GM12875 (cell line): Measurements from ENCODE around the gene SCARB1.

Experiments
- H3K4me3 ChIP-seq: one replicate; pipeline ENCODE4 v1.5.1; 2011; ENCODE audit warnings: low read depth, low read length, control low read depth
- CTCF ChIP-seq: IDR thresholded peaks from 2 replicates; pipeline ENCODE4 v1.5.1; 2011; ENCODE audit warnings: low read depth, mild to moderate bottlenecking, control low read depth, inconsistent platforms, low read length, moderate library complexity, borderline replicate concordance; ENCODE audit not compliant: insufficient read depth

The SCARB1 gene

GRCh38 chr12:124736115-124737039, 127.3 kb downstream of the SCARB1 start:
- H3K4me3 ChIP-seq, result no peak overlapping the region
- TF ChIP-seq CTCF, result no peak

GRCh38 chr12:124734224-124734788, 129.4 kb downstream of the SCARB1 start:
- TF ChIP-seq CTCF, result no peak
- H3K4me3 ChIP-seq, result no peak overlapping the region

- TF ChIP-seq CTCF, result no peak
- no peak overlapping the region for H3K4me3 ChIP-seq
These were observed 130.6 kb downstream of the SCARB1 start for GRCh38 chr12:124733086-124733485.

- TF ChIP-seq CTCF, result no peak
- no peak overlapping the region for H3K4me3 ChIP-seq
These were observed 131.2 kb downstream of the SCARB1 start for GRCh38 chr12:124732275-124733075.

- H3K4me3 ChIP-seq, result no peak overlapping the region
- TF ChIP-seq CTCF, result no peak
These were observed 131.8 kb downstream of the SCARB1 start for GRCh38 chr12:124731869-124732268.

- no peak overlapping the region for H3K4me3 ChIP-seq
- TF ChIP-seq CTCF, result no peak
These were observed 133.2 kb downstream of the SCARB1 start for GRCh38 chr12:124730455-124730932.
